Trophoblast cell (in vitro differentiated cells and primary cell): ENCODE measurements around the gene KEL.

Source experiments
- DNase-seq, 2 donors: peaks; one replicate each; pipeline ENCODE4 v3.0.0-alpha.2; 2016
- H2AFZ ChIP-seq: 2 replicates; pipeline ENCODE4 v1.6.1; 2013; ENCODE audit warnings: low read length, moderate library complexity, mild to moderate bottlenecking; ENCODE audit not compliant: insufficient read depth, poor library complexity
- H2AK5ac ChIP-seq: 2 replicates; pipeline ENCODE4 v1.6.1; 2013; ENCODE audit warnings: mild to moderate bottlenecking, low read length
- H2BK120ac ChIP-seq: 2 replicates; pipeline ENCODE4 v1.6.1; 2013; ENCODE audit warnings: low read length, mild to moderate bottlenecking, moderate library complexity; ENCODE audit not compliant: insufficient read depth, poor library complexity
- H2BK12ac ChIP-seq: 2 replicates; pipeline ENCODE4 v1.6.1; 2013; ENCODE audit warnings: mild to moderate bottlenecking, low read length, moderate library complexity
- H2BK5ac ChIP-seq: 2 replicates; pipeline ENCODE4 v1.6.1; 2013; ENCODE audit warnings: low read length, low read depth, moderate library complexity, mild to moderate bottlenecking; ENCODE audit not compliant: poor library complexity
- H3K14ac ChIP-seq: 2 replicates; pipeline ENCODE4 v1.6.1; 2013; ENCODE audit warnings: mild to moderate bottlenecking, low read length
- H3K18ac ChIP-seq: 2 replicates; pipeline ENCODE4 v1.6.1; 2013; ENCODE audit warnings: mild to moderate bottlenecking, low read length
- H3K23ac ChIP-seq: 2 replicates; pipeline ENCODE4 v1.6.1; 2013; ENCODE audit warnings: low read length
- H3K27ac ChIP-seq: 2 replicates; pipeline ENCODE4 v1.5.1; 2013; ENCODE audit warnings: low read depth, mild to moderate bottlenecking, inconsistent platforms, low read length, moderate library complexity
- H3K27me3 ChIP-seq: 2 replicates; pipeline ENCODE4 v1.6.1; 2013; ENCODE audit warnings: inconsistent platforms, mild to moderate bottlenecking, low read length, moderate library complexity; ENCODE audit not compliant: insufficient read depth
- H3K36me3 ChIP-seq, 2 experiments: 1 replicate in 1 of 2; 2 replicates in 1 of 2; pipeline ENCODE4 v1.6.1; 2013; ENCODE audit warnings: low read length in 2 of 2, mild to moderate bottlenecking in 2 of 2, moderate library complexity in 1 of 2; ENCODE audit not compliant: insufficient read depth in 2 of 2, control insufficient read depth in 1 of 2
- H3K4ac ChIP-seq: 2 replicates; pipeline ENCODE4 v1.6.1; 2013; ENCODE audit warnings: low read depth, mild to moderate bottlenecking, low read length, moderate library complexity
- H3K4me1 ChIP-seq, 2 experiments: 1 replicate in 1 of 2; 2 replicates in 1 of 2; pipeline ENCODE4 v1.6.1; 2013; ENCODE audit warnings: low read length in 2 of 2, mild to moderate bottlenecking in 2 of 2, moderate library complexity in 1 of 2; ENCODE audit not compliant: insufficient read depth in 2 of 2, control insufficient read depth in 1 of 2
- H3K4me2 ChIP-seq: 2 replicates; pipeline ENCODE4 v1.6.1; 2013; ENCODE audit warnings: inconsistent platforms, mild to moderate bottlenecking, low read length, moderate library complexity
- H3K4me3 ChIP-seq: 2 replicates; pipeline ENCODE4 v1.5.1; 2013; ENCODE audit warnings: mild to moderate bottlenecking, low read depth, low read length, inconsistent platforms
- H3K79me1 ChIP-seq: one replicate; pipeline ENCODE4 v1.6.1; 2013; ENCODE audit warnings: low read length
- H3K79me2 ChIP-seq: 2 replicates; pipeline ENCODE4 v1.6.1; 2013; ENCODE audit warnings: low read length, mild to moderate bottlenecking; ENCODE audit not compliant: control insufficient read depth, insufficient read depth, poor library complexity
- H3K9ac ChIP-seq: 2 replicates; pipeline ENCODE4 v1.6.1; 2013; ENCODE audit warnings: mild to moderate bottlenecking, low read length
- H3K9me3 ChIP-seq: 2 replicates; pipeline ENCODE4 v1.6.1; 2013; ENCODE audit warnings: low read depth, mild to moderate bottlenecking, control low read depth, inconsistent platforms, low read length; ENCODE audit not compliant: insufficient read depth
- H4K12ac ChIP-seq: 2 replicates; pipeline ENCODE4 v1.6.1; 2013; ENCODE audit warnings: low read depth, mild to moderate bottlenecking, low read length, moderate library complexity
- H4K8ac ChIP-seq: 2 replicates; pipeline ENCODE4 v1.6.1; 2013; ENCODE audit warnings: low read depth, mild to moderate bottlenecking, low read length, moderate library complexity
- H4K91ac ChIP-seq: one replicate; pipeline ENCODE4 v1.6.1; 2013; ENCODE audit warnings: low read depth, mild to moderate bottlenecking, low read length, moderate library complexity
- WGBS: extraction: QIAGEN DNeasy Blood & Tissue Kit; methylation state at CpG from one replicate; pipeline ENCODE4 v1.1.7; 2013; ENCODE audit warnings: missing lambda C conversion rate; ENCODE audit not compliant: insufficient read length, insufficient coverage; ENCODE audit errors: extremely low coverage; 5-methylcytosine and 5-hydroxymethylcytosine counted together

Gene KEL

DNA sequence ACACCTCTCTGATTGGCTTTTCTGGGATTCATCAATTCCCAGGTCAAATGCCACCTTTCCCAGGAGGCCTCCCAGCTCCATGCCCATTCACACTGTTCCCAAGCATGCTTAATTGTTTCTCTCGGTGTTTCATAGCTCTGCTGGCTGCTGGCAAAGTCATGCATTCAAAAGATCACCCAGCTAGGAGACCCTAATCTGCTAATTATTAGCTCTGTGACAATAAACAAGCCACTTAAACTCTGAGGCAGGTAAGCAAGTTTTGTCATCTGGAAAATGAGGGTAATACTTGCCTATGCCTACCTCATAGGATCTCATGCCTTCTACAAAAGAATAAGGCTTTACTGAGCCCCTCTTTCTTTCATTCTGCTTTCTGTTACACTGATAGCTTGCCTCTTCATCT, 828 bp upstream of the KEL start:
- Histone ChIP-seq H3K4me1 (peaks cover under 1 to 3% of the 10 kb centered on the region in 2 experiments), H3K4me3 (no peak overlapping the region), H3K27me3 (no peaks in the 10 kb centered on the region), H3K4ac (no peak overlapping the region), H3K4me2 (no peak overlapping the region), H3K27ac (no peak overlapping the region), H2AFZ (no peak overlapping the region), H4K91ac (no peak overlapping the region), H3K79me1 (no peaks in the 10 kb centered on the region), H3K79me2 (no peaks in the 10 kb centered on the region), H3K36me3 (no peaks in the 10 kb centered on the region), H3K23ac (no peak overlapping the region), H4K12ac (no peak overlapping the region), H3K18ac (no peak overlapping the region), H2BK12ac (no peak overlapping the region), H3K9me3 (no peaks in the 10 kb centered on the region), H3K14ac (no peak overlapping the region), H2AK5ac (no peak overlapping the region), H4K8ac (no peak overlapping the region), H2BK5ac (no peak overlapping the region), H3K9ac (no peak overlapping the region), H2BK120ac (no peak overlapping the region)
- no CpG with 5 or more reads among the region's 1 CpG for WGBS
- no peak for DNase-seq

DNA sequence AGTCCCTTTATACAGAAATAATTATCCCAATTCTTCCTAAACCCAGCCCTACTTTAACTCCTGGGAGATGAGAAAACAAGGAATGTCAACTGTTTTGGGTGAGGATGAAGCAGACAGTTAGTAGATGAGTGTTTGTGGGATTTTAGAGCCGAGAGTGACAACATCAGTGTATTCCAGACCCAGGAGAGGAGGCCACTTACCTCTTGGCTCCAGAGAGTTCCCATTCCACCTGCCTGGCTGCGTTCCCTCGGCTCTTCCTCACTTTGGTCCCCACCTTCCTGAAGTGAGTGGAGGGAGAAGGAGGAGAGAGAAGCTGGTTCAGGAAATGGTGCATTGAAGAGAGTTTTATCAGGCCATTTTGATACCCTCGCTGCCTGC, 579 bp downstream of the KEL start:
- H3K27me3 ChIP-seq = no peaks in the 10 kb centered on the region
- no peak overlapping the region for H4K8ac ChIP-seq
- no peak overlapping the region for H3K4ac ChIP-seq
- no peak overlapping the region for H3K4me3 ChIP-seq
- H2BK120ac ChIP-seq = no peak overlapping the region
- no peak overlapping the region for H4K12ac ChIP-seq
- H3K14ac ChIP-seq = no peak overlapping the region
- no peak for DNase-seq
- H2AFZ ChIP-seq = no peak overlapping the region
- H3K23ac ChIP-seq = no peak overlapping the region
- H3K27ac ChIP-seq = no peak overlapping the region
- H3K79me2 ChIP-seq = no peaks in the 10 kb centered on the region
- no peak overlapping the region for H2AK5ac ChIP-seq
- no peaks in the 10 kb centered on the region for H3K36me3 ChIP-seq
- H3K4me2 ChIP-seq = no peak overlapping the region
- H3K9me3 ChIP-seq = no peaks in the 10 kb centered on the region
- peaks cover 7 to 8% of the 10 kb centered on the region in 2 experiments for H3K4me1 ChIP-seq
- no peak overlapping the region for H3K18ac ChIP-seq
- WGBS = no CpG with 5 or more reads among the region's 4 CpGs
- H3K79me1 ChIP-seq = peaks cover 3% of the 10 kb centered on the region
- no peak overlapping the region for H2BK5ac ChIP-seq
- no peak overlapping the region for H3K9ac ChIP-seq
- H4K91ac ChIP-seq = no peak overlapping the region
- no peak overlapping the region for H2BK12ac ChIP-seq

DNA sequence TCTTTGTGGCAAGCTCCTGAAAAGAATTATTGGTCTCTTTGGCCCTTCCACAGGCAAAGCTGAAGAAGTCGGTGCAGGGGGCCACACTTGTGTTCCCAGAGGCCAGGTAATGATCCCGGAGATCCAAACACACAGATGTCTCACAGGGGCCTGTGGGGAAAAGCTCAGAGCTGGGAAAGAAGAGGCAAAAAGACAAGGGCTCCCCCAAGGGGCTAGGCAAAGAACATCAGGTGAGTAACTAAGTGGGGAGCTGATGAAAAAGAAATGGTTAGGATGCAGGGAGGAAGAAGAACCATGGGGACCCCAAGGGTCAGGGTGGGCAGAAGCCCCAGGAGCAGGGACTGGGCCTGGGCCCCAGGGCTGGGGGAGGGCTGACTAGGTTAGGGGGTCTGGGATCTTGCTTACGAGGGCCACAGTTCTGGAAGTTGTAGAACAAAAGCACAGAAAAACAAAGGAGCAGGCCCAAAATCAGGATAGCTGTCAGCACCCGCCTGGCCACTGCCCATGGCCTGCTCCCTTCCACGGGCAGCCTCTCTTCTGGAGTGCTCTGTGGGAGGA, 1.1 kb downstream of the KEL start:
- H3K4ac ChIP-seq = no peak overlapping the region
- no peak overlapping the region for H4K91ac ChIP-seq
- no peak overlapping the region for H2BK5ac ChIP-seq
- H3K18ac ChIP-seq = no peak overlapping the region
- no peak overlapping the region for H3K4me2 ChIP-seq
- no peak overlapping the region for H3K27ac ChIP-seq
- no peak overlapping the region for H4K8ac ChIP-seq
- no peaks in the 10 kb centered on the region for H3K9me3 ChIP-seq
- no peak overlapping the region for H2BK120ac ChIP-seq
- H3K27me3 ChIP-seq = no peaks in the 10 kb centered on the region
- no peak overlapping the region for H3K14ac ChIP-seq
- no CpG with 5 or more reads among the region's 5 CpGs for WGBS
- no peak overlapping the region for H2AK5ac ChIP-seq
- no peak overlapping the region for H2BK12ac ChIP-seq
- no peak overlapping the region for H4K12ac ChIP-seq
- H3K9ac ChIP-seq = no peak overlapping the region
- H3K4me3 ChIP-seq = no peak overlapping the region
- no peak for DNase-seq
- no peaks in the 10 kb centered on the region for H3K36me3 ChIP-seq
- H2AFZ ChIP-seq = no peak overlapping the region
- peaks cover 6% of the 10 kb centered on the region for H3K79me1 ChIP-seq
- peaks cover 10 to 11% of the 10 kb centered on the region in 2 experiments for H3K4me1 ChIP-seq
- H3K79me2 ChIP-seq = no peaks in the 10 kb centered on the region
- no peak overlapping the region for H3K23ac ChIP-seq

DNA sequence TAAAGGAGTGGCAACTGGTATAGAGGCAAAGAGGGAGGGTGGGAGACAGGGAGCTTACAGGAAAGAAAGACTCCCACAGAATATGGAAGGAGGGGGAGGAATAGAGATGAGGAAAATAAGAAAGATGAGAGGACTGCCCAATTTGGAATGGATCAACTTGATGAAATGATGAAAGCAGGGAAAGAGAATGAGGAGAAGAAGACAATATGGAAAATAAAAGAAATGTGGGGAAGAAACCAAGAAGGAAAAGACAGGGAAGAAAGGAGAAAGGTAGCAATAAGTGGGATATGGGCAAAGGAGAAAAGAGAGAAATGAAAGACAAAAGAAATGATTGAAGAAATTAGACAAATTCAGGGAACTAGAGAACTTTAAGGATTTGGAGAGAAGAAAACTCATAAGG, 3.0 kb downstream of the KEL start:
- no peak overlapping the region for H3K18ac ChIP-seq
- no peak overlapping the region for H3K4ac ChIP-seq
- no peak overlapping the region for H2BK12ac ChIP-seq
- H4K12ac ChIP-seq = no peak overlapping the region
- no peak overlapping the region for H3K4me2 ChIP-seq
- no peaks in the 10 kb centered on the region for H3K79me2 ChIP-seq
- peaks cover 1% of the 10 kb centered on the region for H3K9me3 ChIP-seq
- no peak overlapping the region for H3K14ac ChIP-seq
- no peak overlapping the region for H3K4me3 ChIP-seq
- H2AFZ ChIP-seq = no peak overlapping the region
- no peak overlapping the region for H2BK5ac ChIP-seq
- H3K23ac ChIP-seq = no peak overlapping the region
- H4K8ac ChIP-seq = no peak overlapping the region
- H4K91ac ChIP-seq = no peak overlapping the region
- H2BK120ac ChIP-seq = no peak overlapping the region
- no peaks in the 10 kb centered on the region for H3K27me3 ChIP-seq
- peaks cover 6% of the 10 kb centered on the region for H3K79me1 ChIP-seq
- H3K36me3 ChIP-seq = no peaks in the 10 kb centered on the region
- peaks cover 10 to 11% of the 10 kb centered on the region in 2 experiments for H3K4me1 ChIP-seq
- no peak overlapping the region for H3K27ac ChIP-seq
- DNase-seq = no peak
- no peak overlapping the region for H2AK5ac ChIP-seq
- H3K9ac ChIP-seq = no peak overlapping the region
